HepG2 (cell line): ENCODE measurements around the gene CCNT2.

Source experiments
- ARHGAP35 ChIP-seq: sonication (generic); formaldehyde crosslinking; IDR thresholded peaks from 2 replicates; pipeline ENCODE4 v1.9.0; 2022; ENCODE audit warnings: mild to moderate bottlenecking, inconsistent platforms, moderate library complexity, missing genetic modification reagents, borderline replicate concordance
- CTCF ChIP-seq: sonication (generic); formaldehyde crosslinking; IDR thresholded peaks from 2 replicates; pipeline ENCODE4 v1.5.0; 2020; ENCODE audit warnings: mild to moderate bottlenecking, missing genetic modification reagents, moderate library complexity
- IRF1 ChIP-seq: sonication (generic); formaldehyde crosslinking; IDR thresholded peaks from 2 replicates; pipeline ENCODE4 v1.4.0; 2020; ENCODE audit warnings: low read depth, mild to moderate bottlenecking, missing genetic modification reagents
- ZBTB49 ChIP-seq: sonication (generic); formaldehyde crosslinking; IDR thresholded peaks from 2 replicates; pipeline ENCODE4 v1.4.0; 2020; ENCODE audit warnings: missing genetic modification reagents, borderline replicate concordance
- ZNF678 ChIP-seq: sonication (generic); formaldehyde crosslinking; IDR thresholded peaks from 2 replicates; pipeline ENCODE4 v1.4.0; 2020; ENCODE audit warnings: mild to moderate bottlenecking, missing genetic modification reagents
- ZNF792 ChIP-seq: IDR thresholded peaks from 2 replicates; pipeline ENCODE4 v1.6.1; 2016

GRCh38 chr2:134927195-134927594 is 8.6 kb downstream of the CCNT2 start:
- TF ChIP-seq ARHGAP35 (CRISPR knock-in tag) (no peak), IRF1 (CRISPR knock-in tag) (no peak), CTCF (CRISPR knock-in tag) (no peak), ZNF792 (no peak), ZNF678 (CRISPR knock-in tag) (no peak), ZBTB49 (CRISPR knock-in tag) (no peak)
